G401.6 (cell line): ENCODE measurements around the gene COL27A1.

ENCODE experiments used
- FAIRE-seq: peaks from 2 replicates; lab custom pipeline; 2012; peaks lifted over from hg19 to GRCh38; lab: Jason Lieb, UNC

COL27A1 gene

GRCh38 chr9:114169029-114169951 is 14.0 kb downstream of the COL27A1 start:
- no peak for FAIRE-seq

GRCh38 chr9:114169952-114170770 is 14.8 kb downstream of the COL27A1 start:
- FAIRE-seq: no peak

- FAIRE-seq: no peak
Measured at GRCh38 chr9:114170771-114171461, 15.6 kb downstream of the COL27A1 start.

- FAIRE-seq: no peak
Measured at GRCh38 chr9:114171500-114171899, 16.2 kb downstream of the COL27A1 start.

GRCh38 chr9:114172981-114173833 is 17.9 kb downstream of the COL27A1 start:
- no peak for FAIRE-seq

GRCh38 chr9:114174557-114174875 is 19.2 kb downstream of the COL27A1 start:
- FAIRE-seq: no peak

GRCh38 chr9:114174876-114175771 is 19.8 kb downstream of the COL27A1 start:
- FAIRE-seq: no peak

GRCh38 chr9:114176624-114177291 is 21.4 kb downstream of the COL27A1 start:
- no peak for FAIRE-seq

- no peak for FAIRE-seq
Measured at GRCh38 chr9:114177423-114178064, 22.2 kb downstream of the COL27A1 start.

- no peak for FAIRE-seq
Measured at GRCh38 chr9:114178076-114178475, 22.7 kb downstream of the COL27A1 start.

- no peak for FAIRE-seq
Measured at GRCh38 chr9:114178756-114179450, 23.6 kb downstream of the COL27A1 start.

- FAIRE-seq: no peak
Measured at GRCh38 chr9:114179516-114179915, 24.2 kb downstream of the COL27A1 start.

- FAIRE-seq: no peak
Measured at GRCh38 chr9:114180696-114181606, 25.6 kb downstream of the COL27A1 start.

GRCh38 chr9:114181607-114182409 is 26.5 kb downstream of the COL27A1 start:
- FAIRE-seq: no peak

GRCh38 chr9:114183006-114183405 is 27.7 kb downstream of the COL27A1 start:
- no peak for FAIRE-seq

GRCh38 chr9:114184071-114184470 is 28.7 kb downstream of the COL27A1 start:
- no peak for FAIRE-seq

GRCh38 chr9:114184866-114185265 is 29.5 kb downstream of the COL27A1 start:
- FAIRE-seq: no peak
